T-cell (primary cell): ENCODE data around the gene CERS2. TPM values are rescaled to one million over a fixed set of nuclear protein-coding genes. Genes with fewer than 3 reads are reported as not detected.

Experiments
- ATAC-seq, 4 experiments: fragments of 200-7000 bp in 3 of 4; fragments of 150-1000 bp in 1 of 4; cut with Tn5 transposase; replicated peaks in 1 of 4; 1 replicate in 3 of 4; 2 replicates in 1 of 4; pipeline ENCODE4 v1.10.0; 2021; ENCODE audit warnings: moderate library complexity in 3 of 4, mild to moderate bottlenecking in 2 of 4, moderate number of reproducible peaks in 1 of 4
- CTCF ChIA-PET, 2 donors: fragments of 300-600 bp; sonication (Branson Sonifier 250); formaldehyde crosslinking; loops; one replicate each; lab custom pipeline; 2022; ENCODE audit warnings: antibody characterized with exemption in 2 of 2; lab: Charles Lee
- POLR2A ChIA-PET, 2 donors: fragments of 300-600 bp; sonication (Branson Sonifier 250); formaldehyde crosslinking; loops; one replicate each; lab custom pipeline; 2022; ENCODE audit warnings: antibody characterized with exemption in 2 of 2; lab: Charles Lee
- DNase-seq, 35 experiments: peaks; one replicate each; pipeline versions ENCODE4 v3.0.0 to v3.0.0-alpha.2; 2013 to 2023
- H3K27ac ChIP-seq: one replicate; pipeline ENCODE4 v1.5.1; 2013; ENCODE audit warnings: low read length
- H3K27me3 ChIP-seq, 2 experiments: replicated peaks in 1 of 2; 1 replicate in 1 of 2; 2 replicates in 1 of 2; pipeline versions ENCODE4 v1.6.1 to v1.7.0; 2013; ENCODE audit warnings: low read length in 1 of 2, mixed read lengths in 1 of 2; ENCODE audit not compliant: control insufficient read depth in 2 of 2, insufficient read depth in 2 of 2; ENCODE audit errors: extremely low read depth in 1 of 2
- H3K36me3 ChIP-seq, 2 donors: 1 replicate in 1 of 2; 2 replicates in 1 of 2; pipeline versions ENCODE4 v1.6.1 to v1.7.0; 2013; ENCODE audit warnings: low read length in 1 of 2; ENCODE audit not compliant: control insufficient read depth in 2 of 2, insufficient read depth in 1 of 2; ENCODE audit errors: extremely low read depth in 1 of 2
- H3K4me1 ChIP-seq, 2 experiments: 1 replicate in 1 of 2; 2 replicates in 1 of 2; pipeline versions ENCODE4 v1.6.1 to v1.7.0; 2013; ENCODE audit warnings: low read length in 2 of 2, mixed read lengths in 1 of 2; ENCODE audit not compliant: insufficient read depth in 2 of 2, control insufficient read depth in 1 of 2; ENCODE audit errors: extremely low read depth in 1 of 2
- H3K4me3 ChIP-seq, 2 donors: 1 replicate in 1 of 2; 2 replicates in 1 of 2; pipeline versions ENCODE4 v1.5.1 to v1.7.0; 2013; ENCODE audit warnings: mild to moderate bottlenecking in 2 of 2, low read length in 1 of 2, moderate library complexity in 1 of 2; ENCODE audit not compliant: control insufficient read depth in 1 of 2; ENCODE audit errors: extremely low read depth in 1 of 2
- H3K9me3 ChIP-seq: 2 replicates; pipeline ENCODE4 v1.7.0; 2013
- H3K27ac Mint-ChIP-seq, 2 donors: one replicate each; pipeline ENCODE4 v1.8.0; 2020 to 2021; ENCODE audit warnings: mild to moderate bottlenecking in 2 of 2, mixed read lengths in 2 of 2
- H3K27me3 Mint-ChIP-seq, 2 donors: one replicate each; pipeline ENCODE4 v1.8.0; 2021 to 2022; ENCODE audit warnings: mixed read lengths in 2 of 2
- H3K36me3 Mint-ChIP-seq: one replicate; pipeline ENCODE4 v1.8.0; 2021; ENCODE audit warnings: mixed read lengths
- H3K4me1 Mint-ChIP-seq, 3 donors: one replicate each; pipeline ENCODE4 v1.8.0; 2020 to 2022; ENCODE audit warnings: mixed read lengths in 3 of 3, mild to moderate bottlenecking in 1 of 3
- H3K4me3 Mint-ChIP-seq, 3 donors: one replicate each; pipeline ENCODE4 v1.8.0; 2020 to 2022; ENCODE audit warnings: mild to moderate bottlenecking in 3 of 3, mixed read lengths in 3 of 3, moderate library complexity in 3 of 3
- H3K9me3 Mint-ChIP-seq, 3 donors: one replicate each; pipeline ENCODE4 v1.8.0; 2020 to 2022; ENCODE audit warnings: mixed read lengths in 3 of 3
- WGBS: methylation state at CpG from one replicate; pipeline ENCODE4 v1.1.5; 2013; ENCODE audit warnings: missing lambda C conversion rate; ENCODE audit not compliant: insufficient coverage; 5-methylcytosine and 5-hydroxymethylcytosine counted together
- total RNA-seq, 35 experiments: library from RNA in 6 of 35; stranded (reverse) in 6 of 35; fragments of 120-200 nt in 1 of 35; gene quantifications; one replicate each; pipeline versions ENCODE4 v1.2.1 to v1.2.4 and lab custom pipeline; 2013 to 2026

Gene CERS2
- total RNA-seq, 5 donors from 2014 or later (not counting 1 experiment from before 2014, with no cell fraction given) = 74.3 to 153 (median 135) TPM

DNA sequence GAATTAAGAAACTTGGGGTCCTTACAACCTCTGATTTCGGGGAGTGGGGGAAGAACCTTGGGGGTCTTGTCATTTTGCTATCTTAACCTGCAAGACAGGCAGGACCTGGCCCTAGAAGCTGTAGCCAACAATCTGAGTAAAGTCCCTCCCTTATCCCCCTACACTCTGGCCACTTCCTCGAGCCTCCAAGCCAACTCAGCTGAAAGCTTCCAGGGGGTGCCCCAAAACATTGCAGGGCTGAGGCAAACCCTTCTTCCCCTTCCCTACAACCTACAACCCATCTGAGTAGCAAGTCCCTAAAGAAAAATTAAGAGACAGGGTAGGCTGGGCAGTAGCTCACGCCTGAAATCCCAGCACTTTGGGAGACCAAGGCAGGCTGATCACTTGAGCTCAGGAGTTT, 5.0 kb downstream of the CERS2 start:
- peaks cover 29% of the 10 kb centered on the region for H3K36me3 Mint-ChIP-seq
- no peaks in the 10 kb centered on the region for H3K27me3 Mint-ChIP-seq
- H3K4me1 ChIP-seq = peaks cover 23 to 39% of the 10 kb centered on the region in 2 experiments
- H3K9me3 ChIP-seq = no peaks in the 10 kb centered on the region
- H3K4me3 Mint-ChIP-seq = no peak overlapping the region
- WGBS = 50% methylated on average over 1 of the region's 3 CpGs
- H3K27ac Mint-ChIP-seq = peak overlapping the region; percentile 46 to 64
- H3K27ac ChIP-seq = no peak overlapping the region
- CTCF ChIA-PET = interaction anchor here (0.5 to 1.1 kb wide), 3 partner anchors 10 to 646 kb away, joined by 3 to 4 read pairs (median 4); no protein-coding TSS in a partner anchor
- H3K4me1 Mint-ChIP-seq = peaks cover 34 to 41% (median 38%) of the 10 kb centered on the region in 3 donors
- H3K27me3 ChIP-seq = no peaks in the 10 kb centered on the region
- H3K36me3 ChIP-seq = peaks cover 15 to 44% of the 10 kb centered on the region in 2 donors
- no peak for DNase-seq
- no peak for ATAC-seq
- no peaks in the 10 kb centered on the region for H3K9me3 Mint-ChIP-seq
- POLR2A ChIA-PET = no interaction called here
- no peak overlapping the region for H3K4me3 ChIP-seq

DNA sequence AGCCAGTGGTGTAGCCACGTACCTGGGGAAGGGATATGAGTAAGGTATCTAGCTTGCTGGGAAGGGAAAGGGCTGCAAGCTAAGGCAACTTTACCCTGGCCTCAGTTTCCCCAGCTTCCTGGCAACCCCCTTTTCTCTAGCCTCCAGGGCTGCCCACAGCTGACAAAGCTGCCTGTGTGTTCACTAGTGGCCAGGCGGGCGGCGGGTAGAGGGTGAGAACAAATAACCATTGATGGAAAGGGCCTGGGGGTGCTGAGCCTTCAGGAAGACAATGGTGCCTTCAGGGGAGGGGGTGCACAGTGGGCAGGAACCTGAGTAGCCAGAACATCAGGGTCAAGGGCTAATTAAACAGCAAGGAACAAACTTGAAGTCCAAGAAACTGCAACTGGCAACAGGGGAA, 6.1 kb downstream of the CERS2 start:
- Mint-ChIP-seq H3K27ac (no peak overlapping the region), H3K36me3 (peaks cover 37% of the 10 kb centered on the region), H3K27me3 (no peaks in the 10 kb centered on the region), H3K4me3 (no peak overlapping the region), H3K9me3 (no peaks in the 10 kb centered on the region), H3K4me1 (peaks cover 34 to 38% (median 34%) of the 10 kb centered on the region in 3 donors)
- no peak for ATAC-seq
- WGBS = 100% methylated on average over 4 of the region's 4 CpGs
- Histone ChIP-seq H3K4me1 (peaks cover 22 to 34% of the 10 kb centered on the region in 2 experiments), H3K36me3 (peaks cover 24 to 55% of the 10 kb centered on the region in 2 donors), H3K27ac (no peak overlapping the region), H3K4me3 (no peak overlapping the region), H3K27me3 (no peaks in the 10 kb centered on the region), H3K9me3 (no peaks in the 10 kb centered on the region)
- no peak for DNase-seq
- CTCF ChIA-PET = interaction anchor here in 1 of 2 donors (1.1 kb wide), 1 partner anchor 56 kb away, joined by 4 read pairs; no protein-coding TSS in a partner anchor
- POLR2A ChIA-PET = no interaction called here

GRCh38 chr1:150967936-150968335, 6.7 kb downstream of the CERS2 start:
- WGBS = 98% methylated on average over 13 of the region's 13 CpGs
- Histone ChIP-seq H3K4me3 (no peak overlapping the region), H3K36me3 (peaks cover 24 to 60% of the 10 kb centered on the region in 2 donors), H3K4me1 (peaks cover 17 to 29% of the 10 kb centered on the region in 2 experiments), H3K9me3 (no peaks in the 10 kb centered on the region), H3K27me3 (no peaks in the 10 kb centered on the region), H3K27ac (no peak overlapping the region)
- Mint-ChIP-seq H3K27ac (peak overlapping the region; percentile 34 to 66), H3K4me1 (peaks cover 28 to 32% (median 29%) of the 10 kb centered on the region in 3 donors), H3K4me3 (no peak overlapping the region), H3K36me3 (peaks cover 43% of the 10 kb centered on the region), H3K9me3 (no peaks in the 10 kb centered on the region), H3K27me3 (no peaks in the 10 kb centered on the region)
- ChIA-PET POLR2A (no interaction called here), CTCF (no interaction called here)
- no peak for DNase-seq
- no peak for ATAC-seq

GRCh38 chr1:150966011-150966410, 8.6 kb downstream of the CERS2 start:
- no peak for ATAC-seq
- no peaks in the 10 kb centered on the region for H3K27me3 ChIP-seq
- no CpG with 5 or more reads among the region's 6 CpGs for WGBS
- DNase-seq = no peak
- H3K4me1 ChIP-seq = peaks cover 1 to 9% of the 10 kb centered on the region in 2 experiments
- H3K4me3 ChIP-seq = no peak overlapping the region
- peaks cover 9 to 15% (median 13%) of the 10 kb centered on the region in 3 donors for H3K4me1 Mint-ChIP-seq
- ChIA-PET POLR2A (interaction anchor here (0.5 kb wide), 2 partner anchors 285 to 602 kb away, joined by 4 to 11 read pairs; no protein-coding TSS in a partner anchor), CTCF (interaction anchor here in 1 of 2 donors (0.7 to 0.8 kb wide), 2 partner anchors 23 to 433 kb away, joined by 3 to 7 read pairs; no protein-coding TSS in a partner anchor)
- no peak overlapping the region for H3K4me3 Mint-ChIP-seq
- no peaks in the 10 kb centered on the region for H3K9me3 ChIP-seq
- H3K27ac ChIP-seq = no peak overlapping the region
- peaks cover 53% of the 10 kb centered on the region for H3K36me3 Mint-ChIP-seq
- H3K27ac Mint-ChIP-seq = no peak overlapping the region
- peaks cover 27 to 71% of the 10 kb centered on the region in 2 donors for H3K36me3 ChIP-seq
- no peaks in the 10 kb centered on the region for H3K27me3 Mint-ChIP-seq
- no peaks in the 10 kb centered on the region for H3K9me3 Mint-ChIP-seq

DNA sequence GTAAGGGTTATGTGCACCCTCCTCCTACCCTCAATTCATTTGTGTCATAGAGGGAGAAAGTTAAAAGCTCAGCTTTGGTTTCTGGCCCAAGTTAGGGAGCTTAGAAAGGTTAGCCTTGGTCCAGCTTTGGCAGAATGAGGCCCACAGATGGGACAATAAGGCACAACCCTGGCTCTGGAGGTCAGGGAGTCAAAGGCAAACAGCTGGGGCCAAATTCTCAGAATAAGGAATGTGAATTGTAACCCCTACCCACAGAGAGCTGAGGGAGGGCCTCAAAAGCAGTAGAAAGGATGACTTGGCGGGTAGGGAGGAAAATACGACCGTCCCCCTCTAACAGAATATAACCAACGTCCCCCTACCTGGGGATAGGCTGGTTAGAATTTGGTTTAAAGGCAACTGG, 9.0 kb downstream of the CERS2 start:
- Mint-ChIP-seq H3K36me3 (peaks cover 53% of the 10 kb centered on the region), H3K27me3 (no peaks in the 10 kb centered on the region), H3K27ac (peak overlapping the region in 1 of 2 donors; percentile 28), H3K9me3 (no peaks in the 10 kb centered on the region), H3K4me1 (peaks cover 5 to 11% (median 9%) of the 10 kb centered on the region in 3 donors), H3K4me3 (no peak overlapping the region)
- ATAC-seq (no peak), DNase-seq (no peak)
- ChIA-PET POLR2A (no interaction called here), CTCF (interaction anchor here in 1 of 2 donors (0.7 to 0.8 kb wide), 2 partner anchors 23 to 433 kb away, joined by 3 to 7 read pairs; no protein-coding TSS in a partner anchor)
- no peak overlapping the region for H3K27ac ChIP-seq
- H3K4me3 ChIP-seq = no peak overlapping the region
- H3K27me3 ChIP-seq = no peaks in the 10 kb centered on the region
- H3K36me3 ChIP-seq = peaks cover 27 to 75% of the 10 kb centered on the region in 2 donors
- peaks cover 0 to 5% of the 10 kb centered on the region in 2 experiments for H3K4me1 ChIP-seq
- no peaks in the 10 kb centered on the region for H3K9me3 ChIP-seq
- WGBS = no CpG with 5 or more reads among the region's 4 CpGs

- WGBS = no CpG with 5 or more reads among the region's 5 CpGs
- no peaks in the 10 kb centered on the region for H3K9me3 Mint-ChIP-seq
- no peak overlapping the region for H3K4me3 Mint-ChIP-seq
- Histone ChIP-seq H3K4me1 (no peaks in the 10 kb centered on the region), H3K9me3 (no peaks in the 10 kb centered on the region), H3K27me3 (no peaks in the 10 kb centered on the region), H3K27ac (no peak overlapping the region), H3K4me3 (no peak overlapping the region), H3K36me3 (peaks cover 34 to 87% of the 10 kb centered on the region in 2 donors)
- no peaks in the 10 kb centered on the region for H3K27me3 Mint-ChIP-seq
- DNase-seq = no peak
- CTCF ChIA-PET = no interaction called here
- POLR2A ChIA-PET = interaction anchor here in 1 of 2 donors (0.6 kb wide), 1 partner anchor 286 kb away, joined by 4 read pairs; no protein-coding TSS in a partner anchor
- peak overlapping the region in 1 of 2 donors; percentile 4 for H3K27ac Mint-ChIP-seq
- no peak for ATAC-seq
- peaks cover 0 to 6% (median 2%) of the 10 kb centered on the region in 3 donors for H3K4me1 Mint-ChIP-seq
- H3K36me3 Mint-ChIP-seq = peaks cover 61% of the 10 kb centered on the region
Measured at GRCh38 chr1:150964164-150964489, 10.5 kb downstream of the CERS2 start.
